Measurements from ENCODE around the gene HEXIM1. TPM values are rescaled to one million over a fixed set of nuclear protein-coding genes. Genes with fewer than 3 reads are reported as not detected.
A peak's percentile ranks its signal among the peaks of the same experiment; 100 is the strongest.

Gene HEXIM1
- total RNA-seq, 2 experiments from 2014 or later, result 12.1 to 16.4 TPM

DNA sequence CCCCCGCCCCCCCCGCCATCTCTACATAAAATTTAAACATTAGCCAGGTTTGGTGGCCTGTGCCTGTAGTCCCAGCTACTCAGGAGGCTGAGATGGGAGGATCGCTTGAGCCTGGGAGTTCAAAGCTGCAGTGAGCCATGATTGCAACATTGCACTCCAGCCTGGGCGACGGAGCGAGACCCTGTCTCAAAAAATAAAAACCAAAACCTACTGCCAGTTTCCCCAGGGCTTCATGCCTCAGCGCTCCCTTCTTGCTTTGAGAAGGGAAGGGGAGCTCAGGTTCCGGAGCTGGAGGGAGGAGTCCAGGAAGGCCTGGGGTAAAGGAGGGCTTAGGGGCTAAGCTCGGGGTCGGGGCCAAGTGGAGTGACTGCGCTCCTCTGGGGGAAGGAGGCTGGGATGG lies 36.4 kb upstream of the HEXIM1 start:
- peak overlapping the region; percentile 22 for H3K4me2 ChIP-seq (ENCODE audit: low read length)

DNA sequence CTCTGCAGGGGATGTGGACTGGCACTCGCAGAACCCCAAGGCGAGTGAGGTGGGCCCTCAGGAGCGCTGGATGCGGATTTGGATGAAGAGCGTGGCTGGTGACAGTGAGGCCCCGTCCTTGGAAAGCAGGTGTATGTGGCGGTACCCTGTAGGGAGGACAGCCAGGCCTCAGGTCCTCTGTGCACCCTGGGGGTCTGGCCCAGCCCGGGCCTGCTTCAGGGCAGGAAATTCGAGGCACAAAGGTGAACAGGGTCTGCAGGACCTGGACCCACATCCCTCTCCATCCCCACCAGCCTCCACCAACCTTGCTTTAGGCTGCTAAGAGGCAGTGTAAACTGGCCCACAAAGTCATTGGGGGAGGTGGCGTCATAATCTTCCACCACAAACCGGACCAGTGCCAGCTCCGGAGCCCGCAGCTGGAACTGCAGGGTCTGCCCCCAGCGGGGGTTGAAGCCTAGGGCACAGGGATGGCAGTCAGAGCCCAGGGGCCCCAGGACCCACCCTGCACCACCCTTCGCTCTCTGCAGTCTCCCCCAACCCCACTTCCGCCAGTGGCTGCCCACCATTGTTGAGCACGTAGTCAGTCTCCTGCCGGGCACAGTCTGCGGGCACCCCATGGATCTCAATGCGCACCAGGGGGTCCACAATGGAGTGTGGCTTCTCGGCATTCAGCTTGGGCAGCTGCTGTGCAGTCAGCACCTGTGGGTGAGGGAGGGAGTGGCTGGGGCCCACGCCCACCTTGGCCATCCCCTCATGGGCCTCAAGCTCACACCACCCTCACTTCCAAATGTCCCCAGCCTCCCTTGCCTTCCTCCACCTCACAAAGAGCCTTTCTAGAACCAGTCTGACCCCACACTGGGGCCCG lies 35.5 kb upstream of the HEXIM1 start:
- POLR2A ChIA-PET, result interaction anchor here (0.6 kb wide), 1 partner anchor 114 kb away, joined by 3 read pairs; no protein-coding TSS in a partner anchor
- no peak overlapping the region for H3K4me3 ChIP-seq (ENCODE audit: low read depth, low read length, poor library complexity, severe bottlenecking)
- H3K9me2 ChIP-seq (ENCODE audit: insufficient read depth, low read length), result no peaks in the 10 kb centered on the region
- peaks cover 13% of the 10 kb centered on the region for H3K4me1 ChIP-seq (ENCODE audit: insufficient read depth, low read length, poor library complexity, severe bottlenecking)
- H3K27ac ChIP-seq (ENCODE audit: low read depth, low read length, poor library complexity, severe bottlenecking), result no peak overlapping the region
- no peaks in the 10 kb centered on the region for H3K9me3 ChIP-seq (ENCODE audit: low read length)
- no peaks in the 10 kb centered on the region for H3K79me2 ChIP-seq (ENCODE audit: insufficient read depth, low read depth, low read length)
- no peak overlapping the region for H3K4me2 ChIP-seq (ENCODE audit: low read length)
- intact Hi-C loops (cut with micrococcal nuclease; ENCODE audit: unreplicated experiment), result no loop called here
- no peak overlapping the region for H2AFZ ChIP-seq (ENCODE audit: low read length)
- no TSS peak for BruUV-seq (replicated peaks)
- no peak for DNase-seq (ENCODE audit: low spot score)
- CTCF ChIA-PET (ENCODE audit: unreplicated experiment), result no interaction called here
- no peak for TF ChIP-seq EZH2phosphoT487 (IDR thresholded peaks at IDR 0.05; ENCODE audit: borderline replicate concordance, low read depth, low read length)
- TF ChIP-seq CTCF (conservative IDR thresholded peaks at IDR 0.05; ENCODE audit: low read length), result no peak
- peaks cover 15% of the 10 kb centered on the region for H3K36me3 ChIP-seq (ENCODE audit: insufficient read depth, low read length)
- no peaks in the 10 kb centered on the region for H4K20me1 ChIP-seq (ENCODE audit: insufficient read depth, low read length)

More for the DNA sequence above, 36.4 kb upstream of the HEXIM1 start:
- BruUV-seq (replicated peaks), result no TSS peak
- Histone ChIP-seq H3K9me2 (ENCODE audit: insufficient read depth, low read length) (no peaks in the 10 kb centered on the region), H3K4me3 (ENCODE audit: low read depth, low read length, poor library complexity, severe bottlenecking) (no peak overlapping the region), H3K27ac (ENCODE audit: low read depth, low read length, poor library complexity, severe bottlenecking) (no peak overlapping the region), H4K20me1 (ENCODE audit: insufficient read depth, low read length) (no peaks in the 10 kb centered on the region), H3K4me1 (ENCODE audit: insufficient read depth, low read length, poor library complexity, severe bottlenecking) (peaks cover 13% of the 10 kb centered on the region), H3K9me3 (ENCODE audit: low read length) (no peaks in the 10 kb centered on the region), H3K36me3 (ENCODE audit: insufficient read depth, low read length) (peaks cover 25% of the 10 kb centered on the region), H2AFZ (ENCODE audit: low read length) (no peak overlapping the region), H3K79me2 (ENCODE audit: insufficient read depth, low read depth, low read length) (no peaks in the 10 kb centered on the region)
- ChIA-PET CTCF (ENCODE audit: unreplicated experiment) (no interaction called here), POLR2A (no interaction called here)
- TF ChIP-seq EZH2phosphoT487 (IDR thresholded peaks at IDR 0.05; ENCODE audit: borderline replicate concordance, low read depth, low read length), result no peak
- TF ChIP-seq CTCF (conservative IDR thresholded peaks at IDR 0.05; ENCODE audit: low read length), result no peak
- intact Hi-C loops (cut with micrococcal nuclease; ENCODE audit: unreplicated experiment), result no loop called here
- DNase-seq (ENCODE audit: low spot score), result peak; percentile 24

GRCh38 chr17:45113424-45113754 lies 34.9 kb upstream of the HEXIM1 start:
- Histone ChIP-seq H3K27ac (ENCODE audit: low read depth, low read length, poor library complexity, severe bottlenecking) (no peak overlapping the region), H3K4me2 (ENCODE audit: low read length) (no peak overlapping the region), H3K4me3 (ENCODE audit: low read depth, low read length, poor library complexity, severe bottlenecking) (no peak overlapping the region), H3K4me1 (ENCODE audit: insufficient read depth, low read length, poor library complexity, severe bottlenecking) (peaks cover 13% of the 10 kb centered on the region), H3K9me3 (ENCODE audit: low read length) (no peaks in the 10 kb centered on the region), H3K9me2 (ENCODE audit: insufficient read depth, low read length) (no peaks in the 10 kb centered on the region), H3K36me3 (ENCODE audit: insufficient read depth, low read length) (peaks cover 9% of the 10 kb centered on the region; the same call in 1 of the 2 replicates), H2AFZ (ENCODE audit: low read length) (no peak overlapping the region), H3K79me2 (ENCODE audit: insufficient read depth, low read depth, low read length) (no peaks in the 10 kb centered on the region), H4K20me1 (ENCODE audit: insufficient read depth, low read length) (no peaks in the 10 kb centered on the region)
- intact Hi-C loops (cut with micrococcal nuclease; ENCODE audit: unreplicated experiment), result no loop called here
- no peak for TF ChIP-seq EZH2phosphoT487 (IDR thresholded peaks at IDR 0.05; ENCODE audit: borderline replicate concordance, low read depth, low read length)
- POLR2A ChIA-PET, result no interaction called here
- no TSS peak for BruUV-seq (replicated peaks)
- no peak for DNase-seq (ENCODE audit: low spot score)
- CTCF ChIA-PET (ENCODE audit: unreplicated experiment), result no interaction called here

All from OCI-LY7 (cell line).